K562 (cell line): ENCODE data around the gene USP32. TPM values are rescaled to one million over a fixed set of nuclear protein-coding genes. Genes with fewer than 3 reads are reported as not detected.

Experiments
- ATAC-seq: fragments of 200-7000 bp; cut with Tn5 transposase; 3 replicates; pipeline ENCODE4 v1.9.1; 2020; ENCODE audit warnings: moderate library complexity
- BruUV-seq: library from RNA; stranded (reverse); fragments of 400-500 nt; replicated peaks from 2 replicates; lab custom pipeline; 2021; lab: Mats Ljungman, UMichigan
- CTCF ChIA-PET: fragments of 300-600 bp; formaldehyde crosslinking; extraction: SDS; loops from one replicate; lab custom pipeline; 2021; ENCODE audit warnings: low intra/inter-chr PET ratio; lab: Yijun Ruan, JAX
- POLR2A ChIA-PET: fragments of 300-600, 350-650 bp; sonication (Branson Sonifier 250); formaldehyde crosslinking; extraction: SDS; loops from one replicate; lab custom pipeline; 2021; ENCODE audit warnings: antibody characterized with exemption, inconsistent platforms; lab: Yijun Ruan, JAX
- DNase-seq, 4 experiments: peaks; one replicate each; pipeline versions ENCODE4 v3.0.0 to v3.0.0-alpha.2; 2011 to 2018; ENCODE audit warnings: low spot score in 3 of 4, mixed read lengths in 3 of 4; ENCODE audit errors: extremely low read depth in 1 of 4
- FAIRE-seq: peaks from 2 replicates; lab custom pipeline; 2011; peaks lifted over from hg19 to GRCh38; lab: Jason Lieb, UNC
- H2AFZ ChIP-seq: 2 replicates; pipeline ENCODE4 v1.6.0; 2011; ENCODE audit warnings: low read depth, low read length, control low read depth, inconsistent platforms
- H3K27ac ChIP-seq: fragments of 200-600 bp; 3 replicates; pipeline ENCODE4 v1.8.0; 2011; ENCODE audit warnings: low read depth, mild to moderate bottlenecking, control low read depth, inconsistent platforms, low read length, moderate library complexity, mixed read lengths; ENCODE audit errors: extremely low read depth
- H3K27me3 ChIP-seq, 2 experiments: fragments of 300-600 bp in 1 of 2; 2 replicates in 1 of 2; 3 replicates in 1 of 2; pipeline versions ENCODE4 v1.6.0 to v1.8.0; 2011; ENCODE audit warnings: inconsistent platforms in 2 of 2, low read length in 2 of 2, mild to moderate bottlenecking in 1 of 2, mixed read lengths in 1 of 2, moderate library complexity in 1 of 2; ENCODE audit not compliant: control insufficient read depth in 2 of 2, insufficient read depth in 2 of 2
- H3K36me3 ChIP-seq: fragments of 300-600 bp; 3 replicates; pipeline ENCODE4 v1.8.0; 2011; ENCODE audit warnings: mild to moderate bottlenecking, low read length, inconsistent platforms; ENCODE audit not compliant: control insufficient read depth, insufficient read depth
- H3K4me1 ChIP-seq, 2 experiments: fragments of 200-600 bp in 1 of 2; replicated peaks in 1 of 2; 2 replicates in 1 of 2; 3 replicates in 1 of 2; pipeline versions ENCODE4 v1.5.1 to v1.8.0; 2011; ENCODE audit warnings: inconsistent platforms in 2 of 2, low read length in 2 of 2, mild to moderate bottlenecking in 1 of 2, mixed read lengths in 1 of 2, moderate library complexity in 1 of 2; ENCODE audit not compliant: control insufficient read depth in 2 of 2, insufficient read depth in 2 of 2
- H3K4me2 ChIP-seq: 2 replicates; pipeline ENCODE4 v1.6.1; 2011; ENCODE audit warnings: low read length, control low read depth, inconsistent platforms, mixed read lengths; ENCODE audit not compliant: insufficient read depth
- H3K4me3 ChIP-seq: fragments of 200-600 bp; sonication (generic), shearing (Covaris generic); 2 replicates; pipeline ENCODE4 v1.5.1; 2016; ENCODE audit warnings: control low read depth, inconsistent platforms
- H3K79me2 ChIP-seq: fragments of 200-600 bp; 3 replicates; pipeline ENCODE4 v1.8.0; 2011; ENCODE audit warnings: low read length, inconsistent platforms; ENCODE audit not compliant: control insufficient read depth, insufficient read depth
- H3K9ac ChIP-seq, 2 experiments: 2 replicates each; pipeline versions ENCODE4 v1.6.0 to v1.6.1; 2011; ENCODE audit warnings: low read depth in 2 of 2, low read length in 2 of 2, control low read depth in 1 of 2, inconsistent platforms in 1 of 2, mild to moderate bottlenecking in 1 of 2, mixed read lengths in 1 of 2; ENCODE audit not compliant: insufficient read depth in 1 of 2
- H3K9me1 ChIP-seq: one replicate; pipeline ENCODE4 v1.6.0; 2011; ENCODE audit warnings: inconsistent platforms, mild to moderate bottlenecking, low read length, moderate library complexity; ENCODE audit not compliant: control insufficient read depth, insufficient read depth
- H3K9me3 ChIP-seq: replicated peaks from 2 replicates; pipeline ENCODE4 v1.5.1; 2011; ENCODE audit warnings: low read depth, low read length, inconsistent platforms; ENCODE audit not compliant: control insufficient read depth, insufficient read depth
- H4K20me1 ChIP-seq: replicated peaks from 2 replicates; pipeline ENCODE4 v1.6.1; 2011; ENCODE audit warnings: low read length, inconsistent platforms, mixed read lengths; ENCODE audit not compliant: control insufficient read depth, insufficient read depth
- CBFA2T3 ChIP-seq: fragments of 450-650 bp; IDR thresholded peaks from 2 replicates; pipeline ENCODE4 v1.6.1; 2017
- CLOCK ChIP-seq: fragments of 250-450 bp; sonication (Bioruptor Pico); IDR thresholded peaks from 2 replicates; pipeline ENCODE4 v1.4.0; 2020; ENCODE audit warnings: mild to moderate bottlenecking, moderate library complexity, borderline replicate concordance
- NFIC ChIP-seq: fragments of 450-650 bp; IDR thresholded peaks from 2 replicates; pipeline ENCODE4 v1.6.1; 2017; ENCODE audit warnings: mild to moderate bottlenecking, inconsistent platforms
- ZNF695 ChIP-seq: fragments of 450-650 bp; formaldehyde crosslinking; IDR thresholded peaks from 2 replicates; pipeline ENCODE4 v1.4.0; 2020; ENCODE audit warnings: mild to moderate bottlenecking, moderate library complexity
- ZZZ3 ChIP-seq: fragments of 450-650 bp; IDR thresholded peaks from 2 replicates; pipeline ENCODE4 v1.6.1; 2016; ENCODE audit warnings: antibody characterized with exemption, mild to moderate bottlenecking, moderate library complexity
- WGBS: fragments of 100-300 bp; shearing (Covaris generic); methylation state at CpG from one replicate; pipeline ENCODE4 v1.1.6; 2016; ENCODE audit warnings: low coverage, mixed read lengths; ENCODE audit not compliant: insufficient coverage; ENCODE audit errors: missing lambda C conversion rate; 5-methylcytosine and 5-hydroxymethylcytosine counted together
- in situ Hi-C: fragments of 300-500 bp; cut with MboI; formaldehyde crosslinking; loops from 4 replicates; pipeline ENCODE4 v1.15.0; 2018; ENCODE audit warnings: inconsistent platforms, mixed read lengths
- intact Hi-C: fragments of 100-400 bp; cut with micrococcal nuclease; formaldehyde crosslinking; loops from 2 replicates; pipeline ENCODE4 v1.14.2; 2022
- polyA plus RNA-seq, 8 experiments: library from polyadenylated mRNA; depleted of rRNA in 4 of 8; stranded (reverse) in 5 of 8; unstranded in 3 of 8; fragments of >200 nt; fragmentation: Nextera tagmentation in 2 of 8; fragmentation: Illumina TruSeq in 1 of 8; extraction: Ambion mirVana in 2 of 8; extraction: Trizol in 1 of 8; gene quantifications; 2 replicates each; pipeline versions ENCODE4 v1.2.1 to v1.2.3, GENCODE V29; 2011 to 2014; ENCODE audit warnings: inconsistent platforms in 1 of 8, missing spikeins in 1 of 8
- total RNA-seq, 7 experiments: library from RNA; depleted of rRNA in 6 of 7; stranded (reverse); fragments of >200 nt in 6 of 7; fragmentation: Illumina TruSeq in 2 of 7; extraction: Trizol in 2 of 7; gene quantifications; 2 replicates each; pipeline versions ENCODE4 v1.2.1 to v1.2.3, GENCODE V29; 2011 to 2021; ENCODE audit warnings: low replicate concordance in 1 of 7

USP32 gene
- total and polyA plus RNA-seq, 9 of the 15 experiments (the other 6 are each of a cell fraction or from before 2014, with no cell fraction given): 18.0 to 69.3 (median 47.1) TPM

- in situ Hi-C loops: no loop called here
- Histone ChIP-seq H3K79me2 (peaks cover 16% of the 10 kb centered on the region), H4K20me1 (no peaks in the 10 kb centered on the region), H3K36me3 (no peaks in the 10 kb centered on the region), H3K9ac (no peak overlapping the region), H3K4me2 (no peak overlapping the region), H3K27ac (no peak overlapping the region)
- no peak for FAIRE-seq
- TF ChIP-seq ZNF695 (no peak), CLOCK (CRISPR knock-in tag) (no peak), ZZZ3 (no peak), CBFA2T3 (0 out of 2 replicates have a peak, but pooled peaks have one; percentile 9), NFIC (peak; percentile 66)
- TF ChIP-seq, all 486 proteins: peak for 2
- BruUV-seq: no TSS peak
- peaks cover 11 to 23% of the 10 kb centered on the region in 2 experiments for H3K4me1 ChIP-seq
- no peaks in the 10 kb centered on the region for H3K9me3 ChIP-seq
- 14% methylated on average over 3 of the region's 3 CpGs for WGBS
- H3K4me3 ChIP-seq: no peak overlapping the region
- no peaks in the 10 kb centered on the region for H3K9me1 ChIP-seq
- H3K27me3 ChIP-seq: no peaks in the 10 kb centered on the region
- POLR2A ChIA-PET: interaction anchor here (1.8 kb wide), 1 partner anchor 29 kb away, joined by 5 read pairs; no protein-coding TSS in a partner anchor
- DNase-seq (no peak), ATAC-seq (no peak)
- CTCF ChIA-PET: no interaction called here
- H2AFZ ChIP-seq: peak overlapping the region; percentile 64; the same call in 1 of the 2 replicates
- intact Hi-C loops: no loop called here
Observed at GRCh38 chr17:60396412-60396811, 4.5 kb upstream of the USP32 start.
